ENCODE measurements around the gene RGS17. TPM values are rescaled to one million over a fixed set of nuclear protein-coding genes. Genes with fewer than 3 reads are reported as not detected.
A peak's percentile ranks its signal among the peaks of the same experiment; 100 is the strongest.

Gene RGS17, protein sequence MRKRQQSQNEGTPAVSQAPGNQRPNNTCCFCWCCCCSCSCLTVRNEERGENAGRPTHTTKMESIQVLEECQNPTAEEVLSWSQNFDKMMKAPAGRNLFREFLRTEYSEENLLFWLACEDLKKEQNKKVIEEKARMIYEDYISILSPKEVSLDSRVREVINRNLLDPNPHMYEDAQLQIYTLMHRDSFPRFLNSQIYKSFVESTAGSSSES
- 3.4 TPM for polyA plus RNA-seq (2013, experiment 1 of 2)
- polyA plus RNA-seq (2013, experiment 2 of 2), result 3.2 TPM

DNA sequence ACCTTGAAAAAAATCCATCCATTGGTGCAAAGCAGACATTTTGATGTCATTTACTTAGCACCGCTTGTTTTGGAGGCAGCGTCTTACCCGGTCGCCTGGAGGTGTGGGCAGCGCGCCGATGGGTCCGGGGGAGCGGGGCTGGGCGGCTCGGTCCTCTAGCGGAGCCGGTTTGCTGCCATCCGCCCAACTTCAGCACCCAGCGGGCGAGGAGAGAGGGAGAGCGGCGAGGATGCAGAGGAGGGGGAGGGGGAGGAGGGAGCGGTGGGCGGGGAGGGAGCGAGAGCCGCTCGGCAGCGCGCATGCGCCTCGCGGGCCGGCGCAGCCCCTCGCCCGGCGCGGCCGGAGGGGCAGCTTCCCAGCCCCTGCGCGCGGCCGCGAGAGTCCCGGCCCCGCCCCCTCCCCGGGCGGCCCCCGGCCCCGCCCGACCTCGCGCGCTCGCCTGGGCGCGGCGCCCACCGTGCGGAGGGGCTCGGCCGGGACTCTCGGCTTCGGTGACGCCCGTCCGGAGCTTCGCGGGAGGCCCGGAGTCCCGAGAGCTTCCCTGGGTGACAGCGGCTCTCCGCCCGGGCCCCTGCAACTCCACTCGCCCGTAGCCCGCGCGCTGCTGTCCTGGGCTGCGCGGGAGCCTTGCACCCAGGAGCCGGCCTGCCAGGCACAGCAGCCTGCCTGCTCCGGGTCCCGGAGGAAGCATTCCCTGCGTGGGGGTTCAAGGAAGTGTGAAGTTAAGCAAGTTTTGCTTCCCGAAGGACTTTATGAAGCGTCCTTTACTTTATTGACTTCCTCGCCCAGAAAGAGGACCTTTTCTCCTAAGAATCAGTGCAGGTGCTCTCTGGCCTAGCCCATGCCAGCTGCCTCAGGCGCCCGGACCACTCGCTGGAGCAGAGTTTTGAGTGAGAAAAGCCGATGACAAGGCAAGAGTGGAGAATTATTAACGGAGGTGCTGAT is at the start of gene RGS17:
TSS of gene RGS17 (minus strand) at position 246 of the 945 bp plus-strand sequence. CDS start 87,264 bp downstream, outside the sequence.
- Histone ChIP-seq H3K23ac (ENCODE audit: low read depth, low read length, poor library complexity) (peak within 1 kb of the TSS; percentile 68), H3K27ac (replicated peaks; ENCODE audit: low read length) (peak within 1 kb of the TSS; percentile 59), H2BK5ac (ENCODE audit: low read length) (peak within 1 kb of the TSS; percentile 75), H3K4me2 (ENCODE audit: insufficient read depth, low read length, poor library complexity, severe bottlenecking) (peak within 1 kb of the TSS; percentile 94), H2BK120ac (ENCODE audit: low read depth, low read length) (no peak within 1 kb of the TSS), H3K4ac (ENCODE audit: low read length) (no peak within 1 kb of the TSS), H3K14ac (ENCODE audit: low read length) (peak within 1 kb of the TSS; percentile 95), H3K27me3 (ENCODE audit: control insufficient read depth in 3 of 3, insufficient read depth in 3 of 3, low read depth in 1 of 3, low read length in 3 of 3) (peaks cover 0 to 15% (median 2%) of the 10 kb centered on the region in 3 experiments), H4K91ac (ENCODE audit: low read depth, low read length, poor library complexity) (no peak within 1 kb of the TSS), H2BK12ac (ENCODE audit: low read length) (no peak within 1 kb of the TSS), H3K4me1 (ENCODE audit: control insufficient read depth in 2 of 2, insufficient read depth in 1 of 2, low read depth in 1 of 2, low read length in 2 of 2) (peaks cover 4 to 5% of the 10 kb centered on the region in 2 donors), H2AK5ac (ENCODE audit: low read depth, low read length) (peak within 1 kb of the TSS; percentile 79), H3K4me3 (ENCODE audit: low read length in 2 of 2) (peak within 1 kb of the TSS; percentile 64 to 97), H3K9ac (ENCODE audit: low read depth, low read length, poor library complexity) (peak within 1 kb of the TSS; percentile 83), H2AFZ (ENCODE audit: low read length) (peak within 1 kb of the TSS; percentile 98), H3K9me3 (replicated peaks in 1 of 2; ENCODE audit: control insufficient read depth in 2 of 2, insufficient read depth in 1 of 2, low read depth in 1 of 2, low read length in 2 of 2) (no peaks in the 10 kb centered on the region), H3K36me3 (replicated peaks in 1 of 2; ENCODE audit: control insufficient read depth in 2 of 2, insufficient read depth in 2 of 2, low read length in 2 of 2) (no peaks in the 10 kb centered on the region), H2BK15ac (ENCODE audit: low read length) (peak within 1 kb of the TSS; percentile 84), H3K79me1 (ENCODE audit: low read depth, low read length) (no peaks in the 10 kb centered on the region), H4K8ac (ENCODE audit: low read depth, low read length) (peak within 1 kb of the TSS; percentile 3), H3K18ac (ENCODE audit: low read length) (peak within 1 kb of the TSS; percentile 97)
- DNase-seq (ENCODE audit: low spot score), result peak; percentile 82
- WGBS, 2 donors (ENCODE audit: extremely low coverage in 2 of 2, insufficient read length in 2 of 2, insufficient replicate concordance in 1 of 2), result no CpG with 5 or more reads among the region's 89 CpGs

DNA sequence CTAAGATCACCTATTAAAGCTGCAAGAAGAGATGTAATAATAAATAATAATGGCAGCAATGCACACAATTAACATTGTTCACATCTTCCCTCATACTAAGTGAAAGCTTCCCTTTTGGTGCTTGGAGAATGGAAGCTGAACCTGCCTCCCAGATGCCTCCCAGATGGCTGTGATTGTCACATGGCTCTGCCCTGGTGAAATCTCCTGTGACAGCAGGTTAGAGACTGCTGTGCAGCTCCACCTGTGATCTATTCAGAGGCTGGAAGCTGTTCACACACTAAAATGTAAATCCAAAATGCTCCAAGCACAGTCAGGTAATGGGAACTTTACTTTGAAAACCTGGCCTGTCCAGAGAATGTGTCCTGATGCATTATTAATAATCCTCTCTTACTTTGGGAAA is 41.7 kb upstream of the RGS17 start:
- Histone ChIP-seq H4K91ac (ENCODE audit: low read depth, low read length, poor library complexity) (no peak overlapping the region), H2AFZ (ENCODE audit: low read length) (no peak overlapping the region), H3K4me2 (ENCODE audit: insufficient read depth, low read length, poor library complexity, severe bottlenecking) (no peak overlapping the region), H3K14ac (ENCODE audit: low read length) (no peak overlapping the region), H2BK15ac (ENCODE audit: low read length) (no peak overlapping the region), H3K27ac (replicated peaks; ENCODE audit: low read length) (no peak overlapping the region), H3K27me3 (ENCODE audit: control insufficient read depth in 3 of 3, insufficient read depth in 3 of 3, low read depth in 1 of 3, low read length in 3 of 3) (no peaks in the 10 kb centered on the region), H3K36me3 (replicated peaks in 1 of 2; ENCODE audit: control insufficient read depth in 2 of 2, insufficient read depth in 2 of 2, low read length in 2 of 2) (no peaks in the 10 kb centered on the region), H3K4me1 (ENCODE audit: control insufficient read depth in 2 of 2, insufficient read depth in 1 of 2, low read depth in 1 of 2, low read length in 2 of 2) (no peaks in the 10 kb centered on the region), H3K18ac (ENCODE audit: low read length) (no peak overlapping the region), H2BK12ac (ENCODE audit: low read length) (no peak overlapping the region), H2AK5ac (ENCODE audit: low read depth, low read length) (no peak overlapping the region), H3K9me3 (replicated peaks in 1 of 2; ENCODE audit: control insufficient read depth in 2 of 2, insufficient read depth in 1 of 2, low read depth in 1 of 2, low read length in 2 of 2) (no peaks in the 10 kb centered on the region), H3K23ac (ENCODE audit: low read depth, low read length, poor library complexity) (no peak overlapping the region), H3K9ac (ENCODE audit: low read depth, low read length, poor library complexity) (no peak overlapping the region), H2BK5ac (ENCODE audit: low read length) (no peak overlapping the region), H3K4me3 (ENCODE audit: low read length in 2 of 2) (no peak overlapping the region), H4K8ac (ENCODE audit: low read depth, low read length) (no peak overlapping the region), H3K4ac (ENCODE audit: low read length) (no peak overlapping the region), H3K79me1 (ENCODE audit: low read depth, low read length) (no peaks in the 10 kb centered on the region), H2BK120ac (ENCODE audit: low read depth, low read length) (no peak overlapping the region)
- DNase-seq (ENCODE audit: low spot score), result no peak

DNA sequence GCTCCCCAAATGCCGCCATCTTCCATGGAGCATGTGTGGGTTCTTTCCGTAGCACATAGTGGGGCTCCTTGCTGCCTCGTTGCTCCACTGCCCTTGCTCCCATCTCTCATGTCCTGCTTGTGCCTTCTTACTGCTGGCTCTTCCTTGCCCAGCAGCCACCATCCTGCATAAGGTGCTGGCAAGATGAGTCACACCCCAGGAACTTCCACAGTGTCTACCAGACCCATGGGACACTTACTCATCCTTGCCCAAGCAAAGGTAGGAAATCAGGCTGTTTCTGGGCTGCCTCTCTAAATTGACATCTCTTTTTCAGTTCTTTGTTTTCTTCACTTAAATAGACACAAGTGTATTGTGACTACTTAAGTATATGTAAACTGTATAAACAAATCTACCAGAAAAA is 39.4 kb upstream of the RGS17 start:
- H3K79me1 ChIP-seq (ENCODE audit: low read depth, low read length), result no peaks in the 10 kb centered on the region
- no peak overlapping the region for H3K4ac ChIP-seq (ENCODE audit: low read length)
- H3K18ac ChIP-seq (ENCODE audit: low read length), result no peak overlapping the region
- H4K91ac ChIP-seq (ENCODE audit: low read depth, low read length, poor library complexity), result no peak overlapping the region
- H2BK5ac ChIP-seq (ENCODE audit: low read length), result no peak overlapping the region
- H2AK5ac ChIP-seq (ENCODE audit: low read depth, low read length), result no peak overlapping the region
- H4K8ac ChIP-seq (ENCODE audit: low read depth, low read length), result no peak overlapping the region
- no peak for DNase-seq (ENCODE audit: low spot score)
- H3K9ac ChIP-seq (ENCODE audit: low read depth, low read length, poor library complexity), result no peak overlapping the region
- no peak overlapping the region for H2AFZ ChIP-seq (ENCODE audit: low read length)
- H3K27ac ChIP-seq (replicated peaks; ENCODE audit: low read length), result no peak overlapping the region
- peaks cover 2% of the 10 kb centered on the region in 2 donors for H3K4me1 ChIP-seq (ENCODE audit: control insufficient read depth in 2 of 2, insufficient read depth in 1 of 2, low read depth in 1 of 2, low read length in 2 of 2)
- H3K14ac ChIP-seq (ENCODE audit: low read length), result no peak overlapping the region
- no peaks in the 10 kb centered on the region for H3K27me3 ChIP-seq (ENCODE audit: control insufficient read depth in 3 of 3, insufficient read depth in 3 of 3, low read depth in 1 of 3, low read length in 3 of 3)
- H2BK12ac ChIP-seq (ENCODE audit: low read length), result no peak overlapping the region
- H3K4me2 ChIP-seq (ENCODE audit: insufficient read depth, low read length, poor library complexity, severe bottlenecking), result no peak overlapping the region
- no peak overlapping the region for H2BK120ac ChIP-seq (ENCODE audit: low read depth, low read length)
- no peak overlapping the region for H2BK15ac ChIP-seq (ENCODE audit: low read length)
- no peak overlapping the region for H3K4me3 ChIP-seq (ENCODE audit: low read length in 2 of 2)
- no peaks in the 10 kb centered on the region for H3K36me3 ChIP-seq (replicated peaks in 1 of 2; ENCODE audit: control insufficient read depth in 2 of 2, insufficient read depth in 2 of 2, low read length in 2 of 2)
- no peak overlapping the region for H3K23ac ChIP-seq (ENCODE audit: low read depth, low read length, poor library complexity)
- no peaks in the 10 kb centered on the region for H3K9me3 ChIP-seq (replicated peaks in 1 of 2; ENCODE audit: control insufficient read depth in 2 of 2, insufficient read depth in 1 of 2, low read depth in 1 of 2, low read length in 2 of 2)
- WGBS, 2 donors (ENCODE audit: extremely low coverage in 2 of 2, insufficient read length in 2 of 2, insufficient replicate concordance in 1 of 2), result no CpG with 5 or more reads among the region's 3 CpGs

DNA sequence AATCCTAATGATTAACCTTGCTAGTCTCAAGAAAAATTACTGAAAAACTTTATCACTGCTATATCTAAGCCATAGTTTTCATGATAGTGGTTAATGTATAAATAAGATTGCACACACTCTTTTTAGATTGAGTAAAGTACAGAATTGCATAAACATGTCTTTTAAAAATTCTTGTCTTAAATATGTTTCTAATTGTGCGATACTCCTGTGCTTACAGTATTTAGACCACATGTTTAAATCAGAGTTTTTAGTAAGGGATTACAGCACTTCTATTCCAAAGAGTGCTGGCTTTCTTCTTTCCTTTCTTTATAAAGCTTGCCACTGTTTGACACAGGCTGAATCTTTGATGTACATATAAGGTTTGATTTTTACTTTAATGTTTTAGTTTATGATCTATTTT is 36.8 kb upstream of the RGS17 start:
- H4K91ac ChIP-seq (ENCODE audit: low read depth, low read length, poor library complexity), result no peak overlapping the region
- no peaks in the 10 kb centered on the region for H3K79me1 ChIP-seq (ENCODE audit: low read depth, low read length)
- no peak overlapping the region for H3K4me3 ChIP-seq (ENCODE audit: low read length in 2 of 2)
- no peak overlapping the region for H2BK15ac ChIP-seq (ENCODE audit: low read length)
- no CpG with 5 or more reads among the region's 1 CpG for WGBS, 2 donors (ENCODE audit: extremely low coverage in 2 of 2, insufficient read length in 2 of 2, insufficient replicate concordance in 1 of 2)
- no peaks in the 10 kb centered on the region for H3K36me3 ChIP-seq (replicated peaks in 1 of 2; ENCODE audit: control insufficient read depth in 2 of 2, insufficient read depth in 2 of 2, low read length in 2 of 2)
- no peak for DNase-seq (ENCODE audit: low spot score)
- no peak overlapping the region for H2BK5ac ChIP-seq (ENCODE audit: low read length)
- no peak overlapping the region for H3K4me2 ChIP-seq (ENCODE audit: insufficient read depth, low read length, poor library complexity, severe bottlenecking)
- no peak overlapping the region for H3K27ac ChIP-seq (replicated peaks; ENCODE audit: low read length)
- H4K8ac ChIP-seq (ENCODE audit: low read depth, low read length), result no peak overlapping the region
- H3K23ac ChIP-seq (ENCODE audit: low read depth, low read length, poor library complexity), result no peak overlapping the region
- H2AK5ac ChIP-seq (ENCODE audit: low read depth, low read length), result no peak overlapping the region
- H2AFZ ChIP-seq (ENCODE audit: low read length), result no peak overlapping the region
- H3K4me1 ChIP-seq (ENCODE audit: control insufficient read depth in 2 of 2, insufficient read depth in 1 of 2, low read depth in 1 of 2, low read length in 2 of 2), result peaks cover 2% of the 10 kb centered on the region in 2 donors
- H3K14ac ChIP-seq (ENCODE audit: low read length), result no peak overlapping the region
- no peaks in the 10 kb centered on the region for H3K27me3 ChIP-seq (ENCODE audit: control insufficient read depth in 3 of 3, insufficient read depth in 3 of 3, low read depth in 1 of 3, low read length in 3 of 3)
- H3K18ac ChIP-seq (ENCODE audit: low read length), result no peak overlapping the region
- no peak overlapping the region for H3K9ac ChIP-seq (ENCODE audit: low read depth, low read length, poor library complexity)
- no peaks in the 10 kb centered on the region for H3K9me3 ChIP-seq (replicated peaks in 1 of 2; ENCODE audit: control insufficient read depth in 2 of 2, insufficient read depth in 1 of 2, low read depth in 1 of 2, low read length in 2 of 2)
- no peak overlapping the region for H2BK120ac ChIP-seq (ENCODE audit: low read depth, low read length)
- no peak overlapping the region for H3K4ac ChIP-seq (ENCODE audit: low read length)
- no peak overlapping the region for H2BK12ac ChIP-seq (ENCODE audit: low read length)

All from neuronal stem cell (in vitro differentiated cells).